ENCODE results near the gene PALM.
A peak's percentile ranks its signal among the peaks of the same experiment; 100 is the strongest.
"Not testable (repeated sequence)": the region's sequence is repeated elsewhere in the genome, so short reads cannot be mapped to it uniquely, and the experiment has no call there.

The PALM gene

DNA sequence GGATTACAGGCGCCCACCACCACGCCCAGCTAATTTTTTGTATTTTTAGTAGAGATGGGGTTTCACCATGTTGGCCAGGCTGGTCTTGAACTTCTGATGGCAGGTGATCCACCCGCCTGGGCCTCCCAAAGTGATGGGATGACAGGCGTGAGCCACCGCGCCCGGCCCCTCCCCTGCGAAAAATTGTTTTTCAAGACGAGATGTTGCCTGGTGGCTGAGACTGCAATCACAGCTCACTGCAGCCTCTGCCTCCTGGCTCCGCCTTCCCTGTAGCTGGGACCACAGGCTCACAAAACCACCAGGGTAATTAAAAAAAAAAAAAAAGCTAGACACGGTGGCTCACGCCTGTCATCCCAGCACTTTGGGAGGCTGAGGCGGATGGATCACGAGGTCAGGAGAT is 8.8 kb upstream of the PALM start:
- DNase-seq (ENCODE audit: low read depth); H3K4me3 ChIP-seq (ENCODE audit: low read depth, low read length): not testable (repeated sequence)

DNA sequence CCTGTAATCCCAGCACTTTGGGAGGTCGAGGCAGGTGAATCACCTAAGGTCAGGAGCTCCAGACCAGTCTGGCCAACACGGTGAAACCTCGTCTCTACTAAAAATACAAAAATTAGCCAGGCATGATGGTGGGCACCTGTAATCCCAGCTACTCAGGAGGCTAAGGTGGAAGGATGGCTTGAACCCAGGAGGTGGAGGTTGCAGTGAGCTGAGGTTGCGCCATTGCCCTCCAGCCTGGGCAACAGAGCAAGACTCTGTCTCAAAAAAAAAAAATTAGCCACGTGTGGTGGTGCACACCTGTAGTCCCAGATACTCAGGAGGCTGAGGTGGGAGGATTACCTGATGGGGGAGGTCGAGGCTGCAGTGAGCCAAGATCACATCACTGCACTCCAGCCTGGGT is 5.9 kb upstream of the PALM start:
- not testable (repeated sequence) for H3K4me3 ChIP-seq (ENCODE audit: low read depth, low read length); DNase-seq (ENCODE audit: low read depth)

DNA sequence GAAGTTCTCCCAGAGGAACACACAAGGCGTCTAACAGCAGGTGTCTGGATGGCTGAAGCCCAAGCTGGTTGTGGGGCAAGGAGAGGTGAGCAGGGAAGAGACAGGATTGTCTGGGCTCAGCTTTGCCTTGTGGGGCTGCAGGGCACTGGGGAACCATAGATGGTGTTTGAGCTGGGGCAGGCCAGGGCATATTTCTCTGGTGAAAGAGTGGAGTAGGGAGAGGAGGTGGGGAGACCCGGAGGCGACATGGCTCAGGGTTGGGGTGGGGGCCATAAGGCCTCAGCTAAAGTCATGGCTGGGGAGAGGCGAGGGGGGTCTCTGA is 5.4 kb upstream of the PALM start:
- no peak for DNase-seq (ENCODE audit: low read depth)
- H3K4me3 ChIP-seq (ENCODE audit: low read depth, low read length): no peak overlapping the region

DNA sequence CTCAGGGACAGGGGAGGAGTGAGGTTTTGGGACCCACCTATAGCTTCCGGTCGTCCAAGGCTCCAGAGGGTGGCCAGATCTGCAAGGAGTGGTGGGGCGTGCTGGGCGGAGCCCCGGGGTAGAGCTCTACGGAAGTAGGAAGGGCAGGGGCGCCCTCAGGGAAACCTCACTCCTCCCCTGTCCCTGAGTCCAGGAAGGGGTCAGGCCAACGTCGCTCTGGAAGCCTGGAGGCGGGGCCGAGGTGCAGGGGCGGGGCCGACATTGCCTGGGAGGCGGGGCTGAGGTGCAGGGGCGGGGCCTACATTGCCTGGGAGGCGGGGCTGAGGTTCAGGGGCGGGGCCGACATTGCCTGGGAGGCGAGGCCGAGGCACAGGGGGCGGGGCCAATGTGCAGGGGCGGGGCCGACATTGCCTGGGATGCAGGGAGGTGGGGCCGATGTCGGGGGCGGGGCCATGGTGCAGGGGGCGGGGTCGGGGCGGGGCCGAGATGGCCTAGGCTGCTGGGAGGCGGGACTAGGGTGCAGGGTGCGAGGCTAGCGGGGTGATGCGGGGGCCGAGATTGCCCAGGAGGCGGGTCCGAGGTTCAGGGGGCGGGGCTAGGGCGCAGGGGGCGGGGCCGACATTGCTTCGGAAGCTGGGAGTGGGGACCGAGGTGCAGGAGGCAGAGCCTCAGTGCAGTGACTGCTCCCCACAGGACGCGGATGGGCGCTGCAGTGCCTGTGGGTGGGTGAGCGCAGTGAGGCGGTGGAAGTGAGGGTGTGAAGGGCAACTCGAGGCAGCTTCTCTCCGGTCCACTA is 4.9 kb upstream of the PALM start:
- no peak overlapping the region for H3K4me3 ChIP-seq (ENCODE audit: low read depth, low read length)
- DNase-seq (ENCODE audit: low read depth): no peak

DNA sequence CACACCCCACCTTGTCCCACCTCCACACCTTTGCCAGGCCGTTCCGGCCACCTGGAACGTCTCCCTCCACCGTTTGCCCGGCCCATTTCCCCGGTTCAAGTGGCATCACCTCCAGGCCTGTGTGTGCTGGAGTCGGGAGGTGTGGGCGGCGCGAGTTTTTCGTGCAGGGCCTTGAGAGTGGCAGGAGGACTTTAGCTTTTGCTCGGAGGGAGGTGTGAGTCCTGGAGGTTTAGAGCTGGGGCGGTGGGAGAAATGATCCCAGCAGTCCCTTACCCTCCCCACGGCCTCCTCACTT is 4.3 kb upstream of the PALM start:
- no peak overlapping the region for H3K4me3 ChIP-seq (ENCODE audit: low read depth, low read length)
- DNase-seq (ENCODE audit: low read depth): no peak

DNA sequence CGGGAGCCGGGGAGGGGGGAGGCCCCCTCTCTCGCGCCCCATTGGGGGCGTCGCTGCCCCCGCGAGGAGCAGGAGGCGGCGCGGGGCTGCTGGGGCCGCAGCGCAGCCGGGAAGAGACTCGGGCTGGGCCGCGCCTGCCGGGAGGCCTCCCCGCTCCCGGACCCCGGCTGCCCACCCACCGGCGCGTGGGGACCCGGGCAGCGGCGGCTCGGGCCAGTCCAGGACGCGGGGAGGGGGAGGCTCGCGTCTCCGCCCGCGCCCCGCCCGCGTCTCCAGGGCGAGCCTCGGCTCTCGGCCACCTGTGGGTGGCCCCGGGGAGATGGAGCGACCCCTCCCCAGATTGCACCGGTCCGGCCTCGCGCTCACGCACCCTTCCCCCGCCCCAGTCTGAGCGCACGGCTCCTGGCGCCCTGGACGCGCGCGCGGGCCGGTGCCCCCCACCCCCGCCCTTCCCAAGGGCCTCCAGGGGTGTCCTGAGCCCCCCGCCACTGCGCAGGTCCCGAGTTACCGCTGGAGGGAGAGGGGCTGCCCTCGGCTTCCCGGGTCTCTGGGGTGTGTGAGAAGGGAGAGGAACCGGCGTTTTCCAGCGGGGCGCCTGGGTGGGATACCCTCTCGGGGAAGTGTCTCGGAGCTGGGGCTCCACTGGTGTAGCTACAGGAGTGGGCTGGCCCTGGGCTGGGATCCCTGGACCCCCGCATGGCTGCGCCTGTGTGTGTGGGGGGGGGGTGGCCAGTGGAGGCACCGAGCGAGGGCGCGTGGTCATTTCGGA is 645 bp downstream of the PALM start:
- DNase-seq (ENCODE audit: low read depth): no peak
- H3K4me3 ChIP-seq (ENCODE audit: low read depth, low read length): peak overlapping the region; percentile 47

DNA sequence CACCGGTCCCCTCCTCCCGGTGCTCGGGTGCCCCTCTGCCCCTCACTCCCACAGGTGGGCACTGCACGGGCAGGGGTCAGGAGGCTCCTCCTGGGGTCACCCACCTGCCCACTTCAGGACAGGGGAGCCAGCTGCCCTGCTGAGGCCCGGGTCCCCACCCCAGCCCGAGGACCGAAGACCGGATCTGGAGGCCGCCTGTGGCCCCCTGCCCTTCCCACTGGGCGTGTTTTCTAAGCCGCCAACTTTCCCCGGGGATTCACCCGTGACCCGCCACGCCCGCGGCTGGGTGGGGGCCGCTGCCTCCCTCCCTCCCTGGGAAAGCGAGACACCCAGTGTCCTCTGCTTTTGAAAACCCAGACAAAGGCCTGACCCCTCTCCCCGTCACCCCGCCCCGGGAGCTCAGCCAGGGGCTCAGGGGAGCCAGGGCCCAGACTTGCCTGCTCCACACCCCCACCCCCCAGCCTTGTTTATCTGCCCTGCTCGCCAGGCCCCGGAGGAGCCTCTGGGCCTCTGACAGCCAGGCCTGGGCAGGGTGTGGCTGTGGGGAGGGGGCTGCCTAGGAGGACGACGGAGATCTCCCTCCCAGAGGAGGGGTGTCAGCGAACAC is 1.3 kb downstream of the PALM start:
- no peak for DNase-seq (ENCODE audit: low read depth)
- H3K4me3 ChIP-seq (ENCODE audit: low read depth, low read length): peak overlapping the region; percentile 47

DNA sequence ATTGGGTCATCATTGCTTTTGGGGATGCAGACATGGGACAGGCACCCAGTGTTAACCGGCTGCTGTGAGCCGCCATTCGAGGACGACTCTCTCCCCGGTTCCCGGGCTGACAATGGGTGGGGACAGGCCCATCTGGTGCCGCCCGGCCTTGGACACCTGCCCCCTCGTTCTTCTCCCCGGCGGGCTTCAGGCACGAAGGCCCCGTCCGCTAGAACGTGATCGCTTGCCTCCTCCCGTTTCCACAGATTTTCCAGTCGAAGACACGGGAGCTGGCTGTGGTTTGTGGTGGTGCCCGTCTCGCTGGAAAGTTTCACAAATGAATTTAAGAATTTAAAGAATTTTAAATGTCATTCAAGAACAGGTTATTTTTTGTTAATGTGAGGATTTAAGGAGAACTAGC is 2.0 kb downstream of the PALM start:
- H3K4me3 ChIP-seq (ENCODE audit: low read depth, low read length): no peak overlapping the region
- no peak for DNase-seq (ENCODE audit: low read depth)

DNA sequence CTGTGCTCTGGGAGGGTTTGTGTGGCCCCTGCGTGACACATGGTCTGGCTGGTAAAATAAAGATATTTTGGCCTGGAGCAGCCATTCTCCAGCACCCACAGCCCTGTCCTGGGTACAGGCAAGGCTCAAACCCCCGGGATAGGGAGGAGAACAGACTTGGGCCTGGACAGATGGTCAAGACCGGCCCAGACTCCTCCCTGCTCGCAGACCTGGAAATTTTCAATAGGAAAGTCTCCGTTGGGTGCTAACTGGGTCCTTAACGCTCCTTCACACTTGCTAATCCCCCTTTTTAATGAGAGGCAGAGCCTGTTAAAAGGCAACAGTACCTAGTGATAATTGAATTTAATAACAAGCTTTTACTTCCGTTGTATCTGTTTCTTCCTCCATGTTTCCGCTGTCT is 2.5 kb downstream of the PALM start:
- DNase-seq (ENCODE audit: low read depth): no peak
- no peak overlapping the region for H3K4me3 ChIP-seq (ENCODE audit: low read depth, low read length)

DNA sequence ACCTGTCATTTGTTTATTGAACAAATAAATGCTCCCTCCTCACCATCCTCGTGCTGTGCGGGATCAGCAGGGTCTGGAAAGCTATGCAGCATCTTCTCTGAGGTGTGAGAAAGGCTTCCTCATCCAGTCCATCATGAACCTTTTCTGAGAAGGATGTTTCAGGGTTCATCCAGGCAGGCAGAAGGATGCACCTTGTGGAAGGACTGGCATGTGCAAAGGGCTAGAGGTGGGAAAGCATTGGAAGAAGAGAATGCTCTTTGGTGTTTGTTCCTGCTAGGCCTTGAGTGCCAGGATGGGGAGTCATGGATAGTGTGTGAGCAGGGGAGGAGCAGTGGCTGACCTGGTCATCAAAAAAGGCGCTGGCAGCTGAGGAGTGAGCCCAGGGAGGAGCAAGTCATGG is 6.6 kb downstream of the PALM start:
- H3K4me3 ChIP-seq (ENCODE audit: low read depth, low read length): no peak overlapping the region

DNA sequence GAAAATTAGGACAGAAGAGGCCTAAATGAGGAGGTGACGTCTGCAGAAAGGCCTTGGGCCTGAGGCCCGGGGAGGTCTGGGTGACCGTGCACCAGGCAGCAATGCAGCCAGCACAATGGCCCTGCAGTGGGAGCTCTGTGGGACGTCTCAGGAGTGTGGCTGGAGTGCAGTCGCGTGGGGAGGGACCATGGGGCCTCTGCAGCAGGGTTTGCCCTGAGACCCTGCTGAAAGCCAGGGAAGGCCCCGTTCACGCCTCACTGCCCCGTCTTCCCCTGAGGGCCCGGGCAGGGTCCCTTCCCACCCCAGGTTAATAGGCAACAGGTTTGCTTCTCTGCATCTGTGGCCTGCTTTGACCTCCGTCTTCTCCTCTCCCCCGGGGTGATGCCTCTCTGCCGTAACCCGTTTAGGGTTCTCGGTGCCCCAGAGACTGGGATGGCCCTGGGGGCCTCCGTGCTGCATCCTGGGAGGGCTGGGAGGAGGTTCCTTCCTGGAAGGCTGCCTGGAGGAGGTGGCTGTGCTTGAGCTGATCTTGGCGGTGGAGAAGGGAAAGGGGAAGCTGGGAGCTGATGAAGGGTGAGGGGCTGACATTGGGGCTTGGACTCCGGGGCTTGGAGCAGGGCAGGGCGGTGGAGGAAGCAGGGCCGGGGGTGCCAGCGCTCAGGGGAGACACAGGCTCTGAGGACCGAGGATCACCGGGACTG is 9.7 kb downstream of the PALM start:
- no peak for DNase-seq (ENCODE audit: low read depth)
- no peak overlapping the region for H3K4me3 ChIP-seq (ENCODE audit: low read depth, low read length)

More for the DNA sequence above, 6.6 kb downstream of the PALM start:
- no peak for DNase-seq (ENCODE audit: low read depth)

DNA sequence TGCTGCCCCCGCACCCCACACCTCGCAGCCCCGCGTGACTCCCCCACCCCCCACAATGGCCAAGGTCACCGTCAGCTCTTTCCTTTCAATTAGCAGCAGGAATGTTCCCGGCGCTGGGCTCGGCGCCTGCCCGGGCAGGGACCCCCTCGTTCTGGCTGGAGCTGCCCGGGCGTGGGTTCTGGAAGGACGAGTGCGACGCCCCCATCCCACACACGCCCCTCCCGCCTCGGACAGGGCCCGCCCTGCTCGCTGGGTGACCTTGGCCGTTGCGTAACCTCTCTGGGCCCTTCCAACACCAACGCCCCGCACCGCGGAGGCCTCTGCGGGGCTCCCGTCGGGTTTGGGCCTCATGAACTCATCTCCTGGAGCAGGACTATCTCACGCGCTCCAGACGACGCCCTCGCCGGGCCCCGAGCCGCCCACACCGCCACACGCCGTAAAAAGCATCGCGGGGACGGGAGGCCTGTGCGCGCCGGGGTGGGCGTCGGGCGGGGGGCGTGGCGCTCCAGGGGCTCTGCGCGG is 10.3 kb downstream of the PALM start:
- no peak for DNase-seq (ENCODE audit: low read depth)
- no peak overlapping the region for H3K4me3 ChIP-seq (ENCODE audit: low read depth, low read length)

DNA sequence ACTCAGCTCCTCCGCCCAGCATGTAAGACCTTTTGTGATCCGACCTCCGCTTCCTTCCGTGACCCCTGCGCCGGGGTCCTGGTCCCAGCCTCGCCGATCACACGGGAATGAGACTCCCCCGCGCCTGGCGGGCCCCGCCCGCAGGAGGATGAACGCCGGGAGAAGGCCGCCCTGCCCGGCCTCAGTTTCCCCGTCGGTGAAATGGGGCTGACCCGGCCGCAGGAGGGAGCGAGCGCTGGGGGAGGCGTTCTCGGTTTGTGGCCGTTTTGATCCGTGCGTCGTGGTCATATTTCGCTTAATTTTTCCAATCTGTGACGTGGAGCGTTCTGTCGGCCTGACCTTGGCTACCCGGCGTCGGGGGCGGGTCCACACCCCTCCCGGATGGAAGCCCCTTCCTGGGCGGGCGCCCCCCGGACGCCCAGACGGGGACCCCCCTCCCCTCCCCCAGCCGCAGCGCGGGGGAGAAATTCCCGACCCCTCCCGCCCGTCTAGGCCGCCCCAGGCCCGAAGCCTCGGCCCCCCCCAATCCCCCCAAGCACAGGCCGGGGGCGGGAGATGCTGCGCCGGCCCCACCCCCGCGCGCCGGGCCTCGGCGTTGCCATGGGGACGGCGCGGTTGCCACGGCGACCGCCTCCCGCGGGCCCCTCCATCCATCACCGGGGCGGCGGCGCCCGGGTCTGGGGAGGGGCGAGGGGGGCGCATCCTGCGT is 11.1 kb downstream of the PALM start:
- DNase-seq (ENCODE audit: low read depth): no peak
- H3K4me3 ChIP-seq (ENCODE audit: low read depth, low read length): no peak overlapping the region

DNA sequence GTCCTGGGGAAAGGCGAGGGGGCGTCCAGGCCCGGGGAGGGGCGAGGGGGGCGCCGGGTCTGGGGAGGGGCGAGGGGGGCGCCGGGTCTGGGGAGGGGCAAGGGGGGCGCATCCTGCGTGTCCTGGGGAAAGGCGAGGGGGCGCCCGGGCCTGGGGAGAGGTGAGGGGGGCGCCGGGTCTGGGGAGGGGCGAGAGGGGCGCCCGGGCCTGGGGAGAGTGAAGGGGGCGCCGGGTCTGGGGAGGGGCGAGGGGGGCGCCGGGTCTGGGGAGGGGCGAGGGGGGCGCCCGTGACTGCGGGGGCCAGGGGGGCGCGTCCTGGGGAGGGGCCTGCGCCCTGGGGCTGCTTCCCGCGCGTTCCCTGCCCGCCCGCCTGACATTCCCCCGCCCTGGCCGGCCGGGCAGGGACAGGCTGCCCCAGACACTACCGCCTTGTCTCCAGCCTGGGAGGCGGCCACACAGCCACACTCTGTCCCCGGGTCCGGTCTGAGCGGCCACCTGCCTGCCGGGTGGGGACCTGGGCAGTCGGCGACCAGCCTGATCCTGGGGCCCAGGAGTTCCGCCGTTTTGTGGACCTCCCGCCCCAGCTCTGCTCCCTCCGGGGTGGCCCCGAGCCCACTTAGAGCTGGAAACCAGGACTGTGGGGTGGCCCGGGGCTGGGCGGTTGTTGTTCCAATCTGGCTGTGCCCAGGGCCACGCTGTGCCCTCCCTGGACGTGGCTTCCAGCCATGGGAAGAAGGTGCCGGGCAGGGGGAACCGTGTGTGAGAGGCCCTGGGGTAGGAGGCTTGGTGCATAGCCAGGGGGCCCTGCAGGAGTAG is 11.8 kb downstream of the PALM start:
- H3K4me3 ChIP-seq (ENCODE audit: low read depth, low read length): no peak overlapping the region

DNA sequence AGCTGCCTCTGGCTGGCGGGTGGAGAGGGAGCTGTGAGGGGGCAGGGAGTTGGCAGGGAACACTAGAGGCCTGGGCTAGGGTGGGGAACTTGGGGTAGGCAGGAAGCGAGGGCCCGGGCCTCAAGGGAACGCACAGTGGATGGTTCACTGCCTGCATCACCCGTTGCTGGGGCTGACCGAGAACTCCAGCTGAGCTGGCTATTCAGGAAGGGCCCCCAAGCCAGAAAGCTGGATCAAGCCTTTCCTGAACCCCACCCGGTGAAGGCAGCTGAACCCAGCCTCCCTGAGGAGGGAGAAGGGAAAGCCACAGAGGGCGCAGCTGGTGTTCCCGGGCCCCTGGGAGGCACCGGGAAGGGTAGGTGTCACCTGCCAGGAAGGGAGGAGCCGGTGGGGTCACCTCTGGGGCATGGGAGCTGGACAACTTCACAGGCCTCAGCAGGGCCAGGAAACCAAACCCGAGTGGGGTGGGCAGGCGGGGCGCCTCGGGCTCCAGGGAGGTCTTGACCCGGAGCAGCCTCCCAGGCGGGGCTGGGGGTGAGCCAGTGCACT is 13.9 kb downstream of the PALM start:
- H3K4me3 ChIP-seq (ENCODE audit: low read depth, low read length): no peak overlapping the region
- DNase-seq (ENCODE audit: low read depth): no peak

More for the DNA sequence above, 11.8 kb downstream of the PALM start:
- no peak for DNase-seq (ENCODE audit: low read depth)

DNA sequence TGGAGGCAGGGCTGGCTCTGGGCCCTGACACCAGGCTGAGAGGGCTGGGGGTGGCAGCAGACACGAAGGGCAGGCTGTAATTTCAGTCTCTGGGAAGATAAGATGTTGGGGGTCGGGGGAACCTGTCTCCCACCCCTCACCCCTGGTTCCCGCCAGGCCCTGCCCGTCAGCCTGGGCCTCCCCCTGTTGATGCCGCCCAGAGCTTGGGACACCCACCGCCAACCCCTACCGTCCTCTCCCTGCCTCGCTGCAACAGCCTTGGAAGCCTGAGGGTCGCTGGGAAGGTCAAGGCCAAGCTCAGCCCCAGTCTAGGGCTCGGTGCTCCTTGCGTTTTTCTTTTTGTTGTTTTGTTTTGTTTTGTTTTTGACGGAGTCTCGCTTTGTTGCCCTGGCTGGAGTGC is 14.5 kb downstream of the PALM start:
- no peak overlapping the region for H3K4me3 ChIP-seq (ENCODE audit: low read depth, low read length)
- no peak for DNase-seq (ENCODE audit: low read depth)

DNA sequence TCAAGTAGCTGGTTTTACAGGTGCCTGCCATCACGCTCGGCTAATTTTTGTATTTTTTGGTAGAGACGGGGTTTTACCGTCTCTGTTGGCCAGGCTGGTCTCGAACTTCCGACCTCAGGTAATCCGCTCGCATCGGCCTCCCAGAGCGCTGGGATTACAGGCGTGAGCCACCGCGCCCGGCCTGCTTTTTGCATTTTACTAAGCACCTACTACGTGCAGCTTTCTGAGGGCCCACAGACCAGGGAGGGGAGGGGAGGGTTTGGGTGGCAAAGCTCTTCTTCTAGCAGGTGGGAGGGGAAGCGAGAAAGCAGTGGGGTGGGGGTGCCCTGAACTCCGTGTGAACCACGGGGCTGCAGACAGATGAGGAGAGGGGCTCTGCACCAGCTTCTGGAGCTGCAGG is 15.0 kb downstream of the PALM start:
- no peak for DNase-seq (ENCODE audit: low read depth)
- no peak overlapping the region for H3K4me3 ChIP-seq (ENCODE audit: low read depth, low read length)

DNA sequence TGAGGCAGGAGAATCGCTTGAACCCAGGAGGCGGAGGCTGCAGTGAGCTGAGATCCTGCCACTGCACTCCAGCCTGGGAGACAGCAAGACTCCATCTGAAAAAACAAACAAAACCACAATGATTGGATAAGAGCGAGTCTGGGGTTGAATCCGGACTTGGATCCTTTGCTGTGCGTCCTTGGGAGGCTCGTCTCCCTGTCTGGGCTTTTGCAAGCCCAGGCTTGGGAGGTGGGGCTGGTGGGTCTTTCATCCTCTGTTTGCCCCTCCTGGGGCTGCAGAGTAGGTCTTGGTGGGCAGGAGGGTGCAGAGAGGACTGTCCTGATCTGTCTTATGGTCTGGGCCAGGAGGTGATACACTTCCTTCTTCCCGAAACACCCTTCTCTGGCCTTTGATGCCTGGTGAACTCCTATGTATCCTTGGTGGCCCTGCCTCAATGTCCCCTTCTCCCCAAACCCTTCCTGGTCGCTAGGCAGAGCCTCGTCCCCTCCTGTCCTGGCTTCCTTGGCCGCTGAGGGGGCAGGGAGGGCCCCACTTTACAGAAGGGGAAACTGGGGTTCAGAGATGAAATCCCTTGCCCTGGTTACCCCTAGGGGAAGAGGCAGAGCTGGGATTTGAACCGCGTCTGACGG is 16.8 kb downstream of the PALM start:
- no peak overlapping the region for H3K4me3 ChIP-seq (ENCODE audit: low read depth, low read length)
- DNase-seq (ENCODE audit: low read depth): no peak
